ENCODE results near the gene DOK1.

DNA sequence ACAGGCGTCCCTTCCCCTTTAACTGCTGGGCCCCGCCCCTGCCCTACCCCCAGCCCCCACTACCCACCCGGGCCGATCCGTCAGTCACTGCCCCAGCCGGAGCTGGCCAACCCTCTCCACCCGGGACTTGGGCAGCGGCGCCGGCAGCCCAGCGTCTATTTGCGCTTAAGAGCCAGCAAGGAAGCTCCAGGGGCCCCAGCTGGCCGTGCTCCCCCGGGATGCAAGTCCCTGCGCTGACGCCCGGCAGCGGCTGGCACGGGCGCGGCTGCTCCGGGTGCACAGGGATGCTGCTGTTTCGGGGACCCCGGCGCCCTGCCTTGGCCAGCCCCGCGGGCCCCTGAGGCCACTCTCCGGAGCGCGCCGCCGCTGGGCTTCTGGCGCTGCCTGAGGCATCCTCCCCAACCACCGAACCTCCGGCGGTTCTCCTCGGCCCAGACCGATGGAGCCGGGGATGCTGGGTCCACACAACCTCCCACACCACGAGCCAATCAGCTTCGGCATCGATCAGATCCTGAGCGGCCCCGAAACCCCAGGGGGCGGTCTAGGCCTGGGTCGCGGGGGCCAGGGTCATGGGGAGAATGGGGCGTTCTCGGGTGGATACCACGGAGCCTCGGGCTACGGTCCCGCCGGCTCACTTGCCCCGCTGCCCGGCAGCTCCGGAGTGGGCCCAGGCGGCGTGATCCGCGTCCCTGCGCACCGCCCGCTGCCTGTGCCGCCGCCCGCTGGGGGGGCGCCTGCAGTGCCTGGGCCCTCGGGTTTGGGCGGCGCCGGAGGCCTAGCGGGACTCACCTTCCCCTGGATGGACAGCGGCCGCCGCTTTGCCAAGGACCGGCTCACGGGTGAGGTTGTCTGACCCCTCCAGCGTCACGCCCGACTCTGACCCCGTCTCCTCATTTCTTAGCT, 39.9 kb upstream of the DOK1 start, which contains the start of gene TLX2:
- TF ChIP-seq, protein P1, sequence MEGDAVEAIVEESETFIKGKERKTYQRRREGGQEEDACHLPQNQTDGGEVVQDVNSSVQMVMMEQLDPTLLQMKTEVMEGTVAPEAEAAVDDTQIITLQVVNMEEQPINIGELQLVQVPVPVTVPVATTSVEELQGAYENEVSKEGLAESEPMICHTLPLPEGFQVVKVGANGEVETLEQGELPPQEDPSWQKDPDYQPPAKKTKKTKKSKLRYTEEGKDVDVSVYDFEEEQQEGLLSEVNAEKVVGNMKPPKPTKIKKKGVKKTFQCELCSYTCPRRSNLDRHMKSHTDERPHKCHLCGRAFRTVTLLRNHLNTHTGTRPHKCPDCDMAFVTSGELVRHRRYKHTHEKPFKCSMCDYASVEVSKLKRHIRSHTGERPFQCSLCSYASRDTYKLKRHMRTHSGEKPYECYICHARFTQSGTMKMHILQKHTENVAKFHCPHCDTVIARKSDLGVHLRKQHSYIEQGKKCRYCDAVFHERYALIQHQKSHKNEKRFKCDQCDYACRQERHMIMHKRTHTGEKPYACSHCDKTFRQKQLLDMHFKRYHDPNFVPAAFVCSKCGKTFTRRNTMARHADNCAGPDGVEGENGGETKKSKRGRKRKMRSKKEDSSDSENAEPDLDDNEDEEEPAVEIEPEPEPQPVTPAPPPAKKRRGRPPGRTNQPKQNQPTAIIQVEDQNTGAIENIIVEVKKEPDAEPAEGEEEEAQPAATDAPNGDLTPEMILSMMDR (conservative IDR thresholded peaks at IDR 0.05; ENCODE audit: low read depth, low read length): no peak
- TF ChIP-seq EZH2 (IDR thresholded peaks at IDR 0.05; ENCODE audit: low read length, unreplicated experiment) (no peak), EZH2phosphoT487 (IDR thresholded peaks at IDR 0.05; ENCODE audit: borderline replicate concordance, low read length) (no peak)
